Measurements from ENCODE around the gene MORF4L2.
"Not testable (repeated sequence)": the region's sequence is repeated elsewhere in the genome, so short reads cannot be mapped to it uniquely, and the experiment has no call there.

MORF4L2 gene

DNA sequence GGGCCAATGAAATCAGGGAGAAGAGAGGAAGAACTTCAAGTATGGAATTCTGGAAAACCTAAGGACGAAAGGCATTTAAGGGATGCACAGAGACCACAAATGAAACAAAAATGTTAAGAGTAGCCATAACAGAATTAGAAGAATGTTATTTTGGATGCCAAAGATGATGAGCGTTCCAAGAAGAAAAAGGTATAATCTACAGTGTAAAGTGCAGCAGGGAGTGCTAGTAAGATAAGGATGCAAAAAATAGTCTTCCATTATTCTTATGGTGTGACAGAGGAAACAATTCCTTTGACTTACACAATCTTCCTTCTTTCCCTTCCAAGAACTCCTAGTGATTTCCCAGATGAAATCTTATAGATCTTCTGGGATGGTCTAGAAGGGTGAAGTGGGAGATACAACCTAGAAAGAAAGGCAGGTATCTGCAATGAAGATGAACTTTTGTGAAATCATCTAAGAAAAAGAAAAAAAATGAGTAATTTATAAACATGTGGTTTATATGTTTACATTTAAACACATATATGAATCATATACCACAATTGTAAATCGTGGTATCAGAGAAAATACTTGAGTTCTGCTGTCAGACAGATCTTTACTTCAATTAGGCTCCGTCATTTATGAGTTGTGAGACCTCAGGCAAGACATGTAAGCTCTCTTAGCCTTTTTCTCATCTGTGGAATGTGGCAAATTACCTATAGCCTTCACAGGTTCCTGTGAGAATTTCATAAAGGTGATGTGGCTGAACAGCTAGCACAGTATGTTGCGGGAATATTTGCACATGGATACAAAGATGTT, 8.1 kb downstream of the MORF4L2 start:
- DNase-seq, result no peak

DNA sequence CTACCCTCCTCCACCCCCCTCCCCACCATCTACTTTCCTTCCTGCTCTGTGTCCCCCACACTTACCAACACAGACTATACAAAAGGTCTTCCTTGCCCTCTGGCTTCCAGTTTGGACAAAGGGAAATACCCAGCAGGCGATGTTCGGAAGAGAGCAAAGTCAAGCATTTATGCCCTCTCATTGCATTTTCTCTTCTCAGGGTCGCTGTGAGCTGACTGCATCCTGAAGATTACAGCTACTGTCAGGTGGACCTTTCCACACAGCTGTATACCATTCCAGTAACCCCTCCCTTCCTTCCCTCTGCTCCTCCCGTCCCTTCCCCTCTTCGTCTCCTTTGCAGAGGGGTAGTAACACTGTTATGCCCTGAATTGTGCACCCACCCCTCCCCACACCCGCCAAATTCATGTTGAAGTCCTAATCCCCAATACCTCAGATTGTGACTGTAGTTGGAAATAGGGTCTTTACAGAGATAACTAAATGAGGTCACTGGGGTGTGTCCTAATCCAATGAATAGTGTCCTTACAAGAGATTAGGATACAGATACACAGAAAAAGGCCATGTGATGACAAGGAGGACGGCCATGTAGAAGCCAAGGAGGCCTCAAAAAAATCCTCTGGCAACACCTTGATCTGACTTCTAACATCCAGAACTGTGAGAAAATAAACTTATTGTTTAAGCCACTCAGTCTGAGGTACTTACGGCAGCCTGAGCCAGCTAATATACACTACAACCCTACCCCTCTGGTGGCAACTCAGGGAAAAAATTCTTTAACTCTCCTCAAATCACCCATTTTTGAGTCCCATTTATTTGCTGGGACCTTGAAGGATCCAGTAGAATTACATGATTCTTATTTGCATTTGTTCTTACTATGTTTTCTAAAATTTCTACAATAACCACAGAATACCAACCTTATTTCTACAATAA, 11.7 kb downstream of the MORF4L2 start:
- no peak for DNase-seq

DNA sequence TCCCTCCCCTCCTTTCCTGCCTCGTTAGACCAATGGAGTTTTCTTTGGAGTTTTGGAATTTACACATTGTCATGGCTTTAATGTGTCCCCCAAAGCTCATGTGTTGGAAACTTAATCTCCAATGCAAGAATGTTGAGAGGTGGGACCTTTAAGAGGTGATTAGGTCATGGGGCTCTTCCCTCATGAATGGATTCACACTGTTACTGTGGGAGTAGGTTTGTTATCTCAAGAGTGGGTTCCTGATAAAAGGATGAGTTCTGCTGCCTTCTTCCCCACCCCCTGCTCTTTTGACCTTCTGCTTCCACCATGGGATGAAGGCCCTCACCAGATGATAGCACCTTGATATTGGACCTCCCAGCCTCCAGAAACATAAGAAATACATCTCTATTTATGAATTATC, 16.8 kb downstream of the MORF4L2 start:
- no peak for DNase-seq

DNA sequence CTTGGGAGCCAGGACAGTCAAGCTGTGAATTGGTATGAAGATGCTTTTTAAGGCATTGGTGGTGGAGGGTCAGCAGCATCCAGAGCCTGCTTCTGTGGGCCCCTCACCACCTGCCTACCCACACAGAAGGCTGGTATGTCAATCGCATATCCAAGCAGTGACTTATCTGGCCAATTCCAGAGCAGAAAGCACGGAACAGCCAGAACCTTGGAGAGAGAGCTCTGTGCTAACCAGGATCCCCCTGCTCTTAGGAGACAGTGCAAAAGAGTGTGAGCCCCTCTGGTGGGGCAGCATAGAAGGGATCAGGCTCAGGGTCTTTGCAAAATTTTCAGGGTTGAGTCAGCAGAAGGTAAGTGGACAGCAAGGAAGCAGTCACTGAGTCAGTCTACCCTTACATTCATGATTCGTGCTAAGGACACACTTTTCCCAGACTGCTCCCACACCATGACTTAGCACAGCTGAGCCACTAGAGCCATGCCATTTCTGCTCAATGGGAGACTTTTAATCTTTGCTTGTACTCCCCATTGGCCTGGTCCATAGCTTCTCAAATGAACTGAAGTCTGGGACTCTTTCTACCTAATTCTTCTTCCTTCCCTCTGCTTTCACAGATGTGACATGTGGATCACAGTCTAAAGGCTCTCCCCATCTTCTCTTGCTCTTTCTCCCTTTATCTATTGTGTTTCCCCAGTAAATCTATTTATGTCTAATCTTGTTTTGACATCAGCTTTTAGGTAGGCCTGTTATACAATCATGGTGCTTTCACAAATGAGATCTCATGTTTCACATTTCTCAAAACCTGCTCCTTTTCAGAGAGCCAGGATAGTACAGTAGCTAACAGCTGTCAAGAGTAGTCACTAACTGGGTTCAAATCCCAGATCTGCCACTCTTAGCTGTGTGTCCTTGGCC, 20.0 kb downstream of the MORF4L2 start:
- DNase-seq, result no peak

DNA sequence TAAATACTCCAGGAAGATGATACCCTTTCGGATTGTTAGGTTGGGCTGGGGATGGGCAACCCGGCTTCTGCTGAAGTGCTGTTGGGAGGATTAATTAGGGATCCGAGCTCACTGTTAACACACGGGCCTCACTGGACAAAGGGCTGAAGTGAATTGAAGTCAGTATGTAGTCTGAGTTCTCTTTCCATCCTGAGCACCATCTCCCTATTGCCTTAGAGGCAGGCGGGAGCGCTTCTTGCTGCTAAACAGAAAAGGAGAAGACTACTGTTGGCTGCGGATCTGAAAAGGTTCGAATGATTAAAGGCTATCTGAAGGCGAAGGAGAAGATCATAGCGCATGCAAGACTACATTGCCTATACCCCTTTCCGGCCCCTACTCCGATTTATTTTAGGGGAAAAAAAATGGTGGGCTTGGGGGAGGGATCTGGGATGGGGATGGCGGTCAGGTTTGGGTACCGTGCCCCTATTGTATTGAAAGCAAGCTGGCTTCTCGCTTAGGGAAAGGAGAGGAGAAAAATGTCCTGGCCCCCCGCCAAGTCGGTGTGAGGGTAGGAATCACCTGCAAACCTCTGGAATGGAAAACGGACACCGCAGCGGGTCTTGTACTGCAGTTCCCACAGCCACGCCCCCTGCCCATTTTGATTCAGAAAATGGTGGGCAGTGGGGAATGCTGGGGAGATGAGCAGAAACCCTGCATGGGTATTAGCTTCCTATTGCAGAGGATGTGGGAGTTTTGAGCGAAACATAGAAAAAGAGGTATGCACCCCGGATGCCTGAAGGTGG, 22.3 kb downstream of the MORF4L2 start:
- DNase-seq, result no peak

DNA sequence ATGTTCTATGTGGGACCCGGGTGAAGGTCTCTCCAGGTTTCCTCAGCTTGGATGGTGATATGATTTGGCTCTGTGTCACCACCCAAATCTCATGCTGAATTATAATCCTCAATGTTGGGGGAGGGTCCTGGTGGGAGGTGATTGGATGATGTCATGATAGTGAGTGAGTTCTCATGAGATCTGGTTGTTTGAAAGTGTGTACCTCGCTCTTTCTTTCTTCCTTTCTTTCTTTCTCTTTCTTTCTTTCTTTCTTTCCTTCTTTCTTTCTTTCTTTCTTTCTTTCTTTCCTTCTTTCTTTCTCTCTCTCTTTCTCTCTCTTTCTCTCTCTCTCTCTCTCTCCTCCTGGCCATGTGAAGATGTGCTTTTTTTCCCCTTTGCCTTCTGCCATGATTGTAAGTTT, 27.0 kb downstream of the MORF4L2 start:
- DNase-seq, result not testable (repeated sequence)

DNA sequence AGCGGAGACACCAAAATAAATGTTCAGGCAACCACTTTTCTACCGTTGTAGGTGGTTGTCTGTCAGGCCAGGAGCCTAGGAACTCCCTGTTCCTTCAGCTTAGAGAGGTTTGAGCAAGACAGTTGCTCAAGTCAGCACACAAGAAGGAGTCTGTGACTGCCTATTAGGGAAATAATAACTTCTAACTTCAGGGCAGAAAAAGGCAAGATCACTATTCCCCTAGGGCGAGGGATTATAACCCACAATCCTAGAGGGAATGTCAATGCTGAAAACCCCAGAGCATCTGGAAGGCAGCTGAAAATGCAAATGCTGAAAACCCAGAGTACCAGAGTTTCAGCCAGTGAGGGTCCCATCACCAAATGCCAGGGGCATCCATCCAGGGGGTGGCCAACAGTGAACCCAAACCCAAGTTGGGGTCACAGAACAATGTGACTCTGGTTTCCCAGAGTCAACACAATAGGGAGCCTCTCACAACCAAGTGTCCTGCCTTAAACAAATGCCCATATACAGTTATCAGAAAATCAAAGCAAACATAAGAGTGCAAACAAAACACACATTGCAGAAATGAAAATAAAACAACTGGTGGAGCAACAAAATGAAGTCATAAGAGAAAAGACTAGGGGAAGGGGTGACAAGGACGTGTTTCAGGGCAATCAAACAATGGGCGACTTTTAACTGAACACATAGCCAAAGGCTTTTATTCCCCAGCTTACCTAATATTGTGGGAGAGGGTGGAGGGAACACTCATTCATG, 27.6 kb downstream of the MORF4L2 start:
- no peak for DNase-seq

DNA sequence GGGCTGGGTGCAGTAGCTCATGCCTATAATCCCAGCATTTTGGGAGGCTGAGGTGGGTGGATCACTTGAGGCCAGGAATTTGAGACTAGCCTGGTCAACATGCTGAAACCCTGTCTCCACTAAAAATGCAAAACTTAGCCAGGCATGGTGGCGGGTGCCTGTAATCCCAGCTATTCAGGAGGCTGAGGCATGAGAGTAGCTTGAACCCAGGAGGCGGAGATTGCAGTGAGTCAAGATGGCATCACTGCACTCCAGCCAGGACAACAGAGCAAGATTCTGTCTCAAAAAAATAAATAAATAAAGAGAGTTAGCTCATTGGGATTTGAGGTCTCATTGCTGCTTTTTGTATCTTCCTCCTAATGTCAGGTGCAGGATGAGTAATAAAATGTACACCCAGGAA, 29.4 kb downstream of the MORF4L2 start:
- DNase-seq, result not testable (repeated sequence)

DNA sequence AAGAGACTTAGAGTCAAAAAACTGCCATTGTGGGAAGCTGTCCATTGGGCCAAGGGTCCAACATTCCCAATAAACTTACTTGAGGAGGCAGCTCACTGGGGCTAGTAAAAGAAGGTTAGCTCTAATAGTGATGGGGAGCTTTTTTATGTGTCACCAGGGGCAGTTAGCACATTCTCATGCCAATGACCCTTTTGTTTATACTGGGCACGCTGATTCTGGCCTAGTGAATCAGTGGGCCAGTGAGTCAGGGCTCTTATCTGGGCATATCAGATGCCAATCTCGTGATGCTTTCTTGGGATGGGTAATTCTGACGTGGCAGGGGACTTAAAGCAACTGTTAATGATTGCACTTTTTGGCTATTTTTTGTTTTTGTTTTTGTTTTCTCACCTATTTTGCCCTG, 29.9 kb downstream of the MORF4L2 start:
- DNase-seq, result no peak

DNA sequence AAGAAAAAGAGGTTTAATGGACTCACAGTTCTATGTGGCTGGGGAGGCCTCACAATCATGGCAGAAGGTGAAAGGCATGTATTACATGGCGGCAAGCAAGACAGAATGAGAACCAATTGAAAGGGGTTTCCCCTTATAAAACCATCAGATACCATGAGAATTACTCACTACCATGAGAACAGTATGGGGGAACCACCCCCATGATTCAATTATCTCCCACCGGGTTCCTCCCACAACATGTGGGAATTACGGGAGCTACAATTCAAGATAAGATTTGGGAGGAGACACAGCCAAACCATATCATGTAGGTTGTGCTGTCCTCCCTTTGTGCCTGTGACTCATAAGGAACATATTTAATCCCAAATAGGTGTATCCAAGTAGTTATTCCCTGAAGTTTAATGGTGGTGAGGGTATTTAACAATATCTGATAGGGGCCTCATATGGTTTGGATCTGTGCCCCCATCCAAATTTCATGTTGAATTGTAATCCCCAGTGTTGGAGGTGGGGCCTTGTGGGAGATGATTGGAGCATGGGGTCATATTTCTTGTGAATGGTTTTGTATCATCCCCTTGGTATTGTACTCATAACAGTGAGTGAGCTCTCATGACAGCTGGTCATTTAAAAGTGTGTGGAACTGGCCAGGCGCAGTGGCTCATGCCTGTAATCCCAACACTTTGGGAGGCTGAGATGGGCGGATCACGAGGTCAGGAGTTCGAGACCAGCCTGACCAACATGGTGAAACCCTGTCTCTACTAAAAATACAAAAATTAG, 31.1 kb downstream of the MORF4L2 start:
- not testable (repeated sequence) for DNase-seq

DNA sequence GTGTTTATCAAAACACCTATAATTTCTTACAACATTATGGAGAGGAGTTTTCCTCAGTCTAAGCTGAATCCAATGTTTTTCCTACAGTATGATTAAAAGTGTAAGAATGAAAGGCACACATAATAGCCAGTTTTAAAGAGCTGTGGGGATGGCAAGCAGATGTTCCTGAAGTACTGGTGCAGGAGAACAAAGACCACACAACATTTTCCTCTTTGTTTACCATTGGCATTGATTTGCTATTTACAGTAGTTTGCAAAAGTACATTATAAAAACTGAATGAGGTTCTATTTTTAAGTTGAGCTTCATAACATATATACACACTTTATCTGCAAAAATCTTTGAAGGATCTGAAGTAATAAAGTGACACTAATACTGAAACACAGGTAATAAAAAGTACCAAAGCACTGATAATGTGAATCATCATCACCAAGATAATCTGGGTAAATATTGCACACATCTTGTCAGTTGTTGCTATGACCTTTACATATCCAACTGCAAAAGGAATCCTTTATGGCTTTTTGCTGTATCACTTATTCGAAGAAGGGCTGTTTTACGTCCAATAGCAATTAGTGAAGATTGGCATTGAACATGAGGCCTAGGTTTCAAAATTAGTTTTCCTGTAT, 35.2 kb downstream of the MORF4L2 start:
- no peak for DNase-seq

DNA sequence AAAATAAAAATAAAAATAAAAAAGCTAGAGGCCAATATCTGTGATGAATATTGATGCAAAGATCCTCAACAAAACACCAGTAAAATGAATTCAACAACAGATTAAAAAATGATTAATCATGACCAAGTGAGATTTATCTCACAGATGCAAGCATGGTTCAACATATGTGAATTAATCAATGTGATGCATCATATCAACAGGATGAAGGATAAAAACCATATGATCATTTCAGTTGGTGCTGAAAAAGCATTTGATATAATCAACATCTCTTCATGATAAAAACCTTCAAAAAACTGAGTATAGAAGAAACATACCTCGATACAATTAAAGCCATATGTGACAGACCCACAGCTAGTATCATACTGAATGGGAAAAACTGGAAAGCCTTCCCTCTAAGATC, 38.9 kb downstream of the MORF4L2 start:
- DNase-seq, result no peak

DNA sequence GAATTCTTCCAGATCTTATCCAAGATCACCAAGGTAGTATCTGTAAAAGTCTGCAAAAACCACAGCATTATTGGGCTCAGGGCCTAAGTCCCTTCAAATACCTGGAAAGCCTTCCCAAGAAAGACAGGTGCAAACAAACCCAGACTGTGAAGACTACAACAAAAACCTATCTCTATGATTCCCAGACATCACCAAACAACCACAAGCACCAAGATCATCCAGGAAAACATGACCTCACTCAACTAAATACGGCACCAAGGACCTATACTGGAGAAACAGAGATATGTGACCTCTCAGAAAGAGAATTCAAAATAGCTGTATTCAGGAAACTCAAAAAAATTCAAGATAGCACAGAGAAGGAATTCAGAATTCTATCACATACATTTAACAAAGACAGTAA, 42.4 kb downstream of the MORF4L2 start:
- DNase-seq, result no peak

DNA sequence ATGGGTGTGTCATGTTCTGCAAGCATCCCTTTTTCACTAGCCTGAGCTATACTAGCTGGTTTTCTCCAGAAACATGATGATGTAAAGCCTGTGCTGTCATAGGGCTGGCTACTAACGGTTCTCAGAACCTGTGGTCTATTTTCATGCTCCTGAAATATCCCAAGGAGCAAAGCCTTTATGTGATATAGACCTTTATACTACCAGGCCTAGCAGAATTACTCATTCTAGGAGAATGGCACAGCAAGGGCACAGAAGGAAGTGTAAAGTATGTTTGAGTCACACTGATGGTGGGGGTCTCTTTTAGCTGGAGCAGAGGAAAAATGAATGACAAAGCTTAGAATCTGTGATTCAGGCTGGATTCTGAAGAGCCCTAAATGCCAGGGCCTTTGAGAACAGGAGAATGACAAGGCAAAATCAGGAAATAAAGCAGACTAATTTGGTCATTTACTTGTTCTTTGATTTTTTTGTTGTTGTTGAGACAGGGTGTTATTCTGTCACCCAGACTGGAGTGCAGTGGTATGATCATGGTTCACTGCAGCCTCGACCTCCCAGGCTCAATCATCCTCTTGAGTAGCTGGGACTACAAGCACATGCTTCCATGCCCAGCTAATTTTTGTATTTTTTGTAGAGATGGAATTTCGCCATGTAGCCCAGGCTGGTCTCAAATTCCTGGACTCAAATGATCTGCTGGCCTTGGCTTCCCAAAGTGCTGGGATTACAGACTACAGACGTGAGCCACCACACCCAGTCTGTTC, 45.9 kb downstream of the MORF4L2 start:
- DNase-seq, result no peak

DNA sequence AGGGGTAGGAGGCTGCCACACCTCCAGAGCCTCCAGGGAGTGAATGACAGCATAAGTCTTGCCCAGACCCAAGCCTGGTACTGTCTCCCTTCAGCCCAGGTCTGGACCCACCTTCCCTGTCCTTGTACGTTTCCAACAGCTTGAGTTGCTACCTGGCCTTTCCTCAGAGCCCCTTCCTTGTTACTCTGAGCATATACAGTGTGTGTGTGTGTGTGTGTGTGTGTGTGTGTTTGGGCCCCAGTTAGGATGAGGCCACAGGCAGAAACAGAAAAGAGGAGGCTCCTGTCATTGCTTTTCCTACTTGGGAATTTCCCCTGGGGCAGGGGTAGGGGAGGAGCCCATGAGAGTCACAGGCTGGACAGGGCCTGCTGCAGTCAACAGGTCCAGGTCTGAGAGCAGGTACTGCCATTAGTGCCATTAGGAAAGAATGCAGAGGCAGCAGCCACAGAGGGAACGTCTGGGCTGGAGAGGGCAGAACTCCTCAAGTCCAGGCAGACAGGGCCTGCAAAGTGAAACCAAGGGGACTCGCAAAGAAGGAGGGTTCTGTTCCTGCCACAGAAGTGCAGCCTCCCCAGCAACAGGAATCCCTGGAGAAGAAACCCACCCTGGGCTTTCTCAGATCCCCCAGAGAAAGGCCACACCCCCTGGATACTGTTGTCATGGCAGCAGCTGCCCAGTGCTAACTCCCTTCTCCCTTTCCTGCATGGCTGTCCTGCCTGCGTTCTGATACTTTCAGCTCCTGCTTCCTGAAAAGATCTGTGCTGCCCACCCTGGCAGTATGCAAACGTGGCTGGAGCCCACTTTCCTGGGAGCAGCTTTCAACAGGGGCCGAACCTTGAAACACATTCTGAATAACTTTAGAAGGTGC, 47.8 kb downstream of the MORF4L2 start:
- not testable (repeated sequence) for DNase-seq

DNA sequence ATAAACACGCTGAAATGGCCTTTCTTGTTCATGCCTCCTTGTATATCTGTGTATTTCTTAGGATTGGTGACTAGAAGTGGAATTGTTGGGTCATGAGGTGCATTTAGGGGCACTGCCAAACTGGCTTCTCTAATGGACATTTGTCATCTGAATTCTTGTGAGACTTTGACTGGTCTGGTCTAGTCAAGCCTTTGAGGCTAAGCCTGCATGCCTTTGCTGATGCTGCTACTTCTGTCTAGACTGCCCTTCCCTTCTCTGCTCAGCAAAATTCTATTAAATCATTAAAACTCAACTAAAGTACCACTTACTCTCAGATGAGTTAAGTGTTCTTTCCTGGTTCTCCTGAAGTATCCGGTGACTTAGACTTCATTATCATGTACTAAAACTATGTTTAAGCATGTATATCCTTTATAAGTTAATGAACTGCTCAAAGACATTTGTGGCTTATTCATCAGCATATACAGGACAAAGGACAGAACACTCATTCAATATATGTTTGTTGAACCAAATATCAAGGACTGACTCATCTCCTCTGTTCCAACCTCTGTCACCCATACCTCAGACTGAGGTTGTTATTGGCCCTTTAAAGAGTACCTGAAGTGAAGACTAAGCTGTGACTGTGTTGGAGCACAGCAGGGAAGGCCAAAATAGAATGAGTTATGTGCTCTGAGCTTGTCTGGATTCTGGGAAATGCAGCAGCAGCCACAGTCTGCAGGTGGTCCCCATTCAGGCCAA, 48.7 kb downstream of the MORF4L2 start:
- no peak for DNase-seq

DNA sequence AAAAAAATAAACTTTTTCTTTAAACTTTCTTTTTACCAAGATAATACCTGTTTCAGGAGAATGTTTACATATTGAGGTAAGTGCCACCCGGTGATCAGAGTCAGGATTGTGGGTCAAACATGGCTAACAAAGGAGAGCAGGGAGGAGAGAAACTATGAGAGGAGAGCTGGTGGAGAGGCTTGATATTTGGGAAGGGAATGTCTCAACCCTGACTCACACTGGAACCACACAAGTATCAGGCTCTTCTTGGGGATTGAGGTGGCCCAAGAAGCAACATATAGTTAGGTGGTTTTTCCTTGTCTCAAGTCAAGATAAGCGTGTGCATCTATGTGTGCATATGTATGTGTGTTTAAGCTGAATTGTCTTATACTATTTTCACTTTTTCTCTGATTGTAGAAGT, 51.1 kb downstream of the MORF4L2 start:
- no peak for DNase-seq

DNA sequence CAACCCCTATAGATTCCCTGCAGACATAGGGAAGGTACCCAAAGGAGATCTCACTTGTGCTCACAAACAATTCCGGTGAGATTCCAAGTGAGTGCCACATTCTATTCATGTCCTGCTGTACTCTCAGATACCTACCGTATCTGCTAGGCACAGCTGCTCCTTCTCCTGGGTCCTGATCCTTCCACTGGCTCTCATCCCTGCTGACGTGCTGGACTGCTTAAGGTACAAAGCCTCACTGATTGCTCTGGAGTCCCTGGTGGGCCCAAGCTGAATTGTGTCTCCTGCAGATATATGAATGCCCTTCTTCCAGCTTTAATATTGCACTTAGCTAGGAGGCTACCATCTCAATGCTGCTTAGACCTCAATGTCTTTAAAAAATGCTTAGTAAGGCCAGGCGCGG, 55.4 kb downstream of the MORF4L2 start:
- DNase-seq, result no peak
